ELR (cell line): ENCODE data around the gene POLH.
A peak's percentile ranks its signal among the peaks of the same experiment; 100 is the strongest.
"Not testable (repeated sequence)": the region's sequence is repeated elsewhere in the genome, so short reads cannot be mapped to it uniquely, and the experiment has no call there.

Experiments
- DNase-seq: peaks from one replicate; pipeline ENCODE4 v3.0.0-alpha.2; 2015; ENCODE audit warnings: low read depth

POLH gene

DNA sequence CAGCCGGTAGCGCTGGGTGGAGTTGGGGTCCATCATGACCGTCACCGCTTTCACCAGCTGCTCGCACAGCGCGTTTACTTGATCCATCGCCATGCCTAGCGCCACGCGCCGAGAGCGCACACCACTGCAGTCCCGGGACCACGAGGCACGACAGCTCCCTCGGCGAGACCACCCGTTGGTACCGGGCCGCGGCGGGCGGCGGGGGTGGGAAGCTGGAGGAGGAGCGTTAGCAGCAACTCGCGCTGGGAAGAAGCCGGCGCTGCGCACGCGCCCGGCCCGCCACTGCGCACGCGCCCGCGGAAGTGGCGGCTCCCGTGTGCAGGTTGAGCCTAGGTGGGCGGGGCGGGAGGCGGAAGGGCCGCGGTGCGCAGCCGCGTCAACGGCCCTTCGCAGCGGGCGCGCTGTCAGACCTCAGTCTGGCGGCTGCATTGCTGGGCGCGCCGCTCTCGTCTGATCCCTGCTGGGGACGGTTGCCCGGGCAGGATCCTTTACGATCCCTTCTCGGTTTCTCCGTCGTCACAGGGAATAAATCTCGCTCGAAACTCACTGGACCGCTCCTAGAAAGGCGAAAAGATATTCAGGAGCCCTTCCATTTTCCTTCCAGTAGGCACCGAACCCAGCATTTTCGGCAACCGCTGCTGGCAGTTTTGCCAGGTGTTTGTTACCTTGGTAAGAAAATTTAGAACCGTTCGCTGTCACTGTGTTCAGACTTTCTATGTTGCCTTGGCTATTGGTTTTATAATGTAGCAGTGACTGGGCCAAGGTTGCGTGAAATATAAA, at the start of gene POLH, which contains the start of gene XPO5:
Gene POLH, plus strand, starts transcription at position 414 of the 780 bp plus-strand sequence. CDS start 6,135 bp downstream, outside the sequence.
Gene XPO5, minus strand, starts transcription at position 267 of the 780 bp plus-strand sequence. Its CDS starts 174 bp downstream, at position 93.
- peak; percentile 94 for DNase-seq

DNA sequence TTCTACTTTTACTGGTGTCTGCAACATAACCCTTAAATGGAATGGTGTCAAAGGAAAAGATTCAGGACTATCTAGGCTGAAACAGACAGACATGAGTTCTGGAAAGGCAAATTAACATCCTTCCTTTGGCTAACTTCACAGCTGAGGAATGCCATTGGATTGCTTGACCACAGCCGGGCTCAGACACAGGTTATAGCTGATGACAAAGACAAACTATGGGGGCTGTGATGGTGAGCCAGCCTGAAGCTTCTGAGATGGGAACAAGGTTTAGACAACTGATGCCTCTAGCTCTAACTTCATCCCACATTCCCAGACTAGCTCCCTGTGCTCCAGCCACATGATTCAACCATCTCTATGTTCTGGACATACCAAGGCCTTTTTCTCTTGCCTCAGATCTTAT, 43.8 kb upstream of the POLH start:
- DNase-seq = no peak

DNA sequence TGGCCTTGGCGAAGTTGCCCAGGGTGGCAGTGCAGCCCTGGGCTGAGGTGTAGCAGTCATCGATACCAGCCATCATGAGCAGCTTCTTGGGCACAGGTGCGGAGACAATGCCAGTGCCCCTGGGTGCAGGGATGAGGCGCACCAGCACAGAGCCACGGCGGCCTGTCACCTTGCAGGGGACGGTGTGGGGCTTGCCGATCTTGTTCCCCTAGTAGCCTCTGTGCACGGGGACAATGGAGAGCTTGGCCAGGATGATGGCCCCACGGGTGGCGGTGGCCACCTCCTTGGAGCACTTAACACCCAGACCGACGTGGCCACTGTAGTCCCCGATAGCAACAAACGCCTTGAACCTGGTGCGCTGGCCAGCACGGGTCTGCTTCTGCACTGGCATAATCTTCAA, 37.0 kb upstream of the POLH start:
- DNase-seq = not testable (repeated sequence)

DNA sequence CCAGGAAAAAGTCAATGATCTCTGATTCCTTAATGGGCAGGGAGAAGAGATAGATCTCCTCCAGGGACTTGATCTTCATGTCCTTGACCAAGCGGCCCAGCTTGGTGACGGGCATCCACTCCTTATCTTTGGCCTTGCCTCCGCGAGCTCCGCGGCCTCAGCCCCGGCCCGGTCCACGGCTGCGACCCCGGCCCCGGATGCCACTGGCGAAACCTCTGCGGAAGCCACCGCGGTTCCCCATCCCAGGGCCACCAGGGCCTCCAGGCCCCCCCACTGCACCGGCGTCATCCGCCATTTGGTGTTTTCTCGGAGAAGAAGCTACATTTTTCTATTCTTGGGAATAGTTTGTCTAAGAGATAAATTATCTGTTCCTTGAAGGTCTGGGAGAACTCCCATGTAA, 36.6 kb upstream of the POLH start:
- DNase-seq = not testable (repeated sequence)

DNA sequence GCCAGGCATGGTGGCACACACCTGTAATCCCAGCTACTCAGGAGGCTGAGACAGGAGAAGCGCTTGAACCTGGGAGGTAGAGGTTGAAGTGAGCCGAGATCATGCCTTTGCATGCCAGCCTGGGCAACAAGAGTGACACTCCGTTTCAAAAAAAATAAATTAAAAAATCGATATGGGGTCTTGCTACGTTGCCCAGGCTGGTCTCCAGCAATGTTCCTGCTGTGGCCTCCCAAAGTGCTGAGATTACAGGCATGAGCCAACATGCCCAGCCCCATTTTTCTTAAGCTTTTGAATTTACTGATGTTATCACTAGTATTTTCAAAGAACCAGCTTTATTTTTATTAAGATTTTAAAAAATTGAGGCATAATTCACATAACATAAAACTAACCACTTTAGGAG, 35.5 kb upstream of the POLH start:
- no peak for DNase-seq

DNA sequence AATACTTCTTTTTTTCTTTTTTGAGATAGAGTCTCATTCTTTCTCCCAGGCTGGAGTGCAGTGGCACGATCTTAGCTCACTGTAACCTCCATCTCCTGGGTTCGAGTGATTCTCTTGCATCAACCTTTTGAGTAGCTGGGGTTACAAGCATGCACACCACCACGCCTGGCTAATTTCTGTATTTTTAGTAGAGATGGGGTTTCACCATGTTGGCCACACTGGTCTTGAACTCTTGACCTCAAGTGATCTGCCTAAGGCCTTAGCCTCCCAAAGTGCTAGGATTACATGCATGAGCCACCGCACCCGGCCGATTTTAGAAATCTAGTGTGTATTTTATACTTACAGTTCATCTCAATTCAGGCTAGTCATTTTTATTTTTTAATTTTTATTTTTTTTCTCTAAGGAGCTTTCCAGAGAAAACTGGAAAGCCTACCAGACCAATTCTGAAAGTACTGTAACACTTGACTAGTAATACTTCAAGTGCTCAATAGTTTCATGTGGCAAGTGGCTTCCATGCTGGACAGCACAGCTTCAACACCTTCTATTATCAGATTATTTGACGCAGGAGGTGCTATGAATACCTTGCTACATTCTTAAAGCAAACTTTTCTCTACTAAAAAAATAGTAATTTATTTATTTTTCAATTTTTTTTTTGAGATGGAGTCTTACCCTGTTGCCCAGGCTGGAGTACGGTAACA, 34.1 kb upstream of the POLH start:
- no peak for DNase-seq

DNA sequence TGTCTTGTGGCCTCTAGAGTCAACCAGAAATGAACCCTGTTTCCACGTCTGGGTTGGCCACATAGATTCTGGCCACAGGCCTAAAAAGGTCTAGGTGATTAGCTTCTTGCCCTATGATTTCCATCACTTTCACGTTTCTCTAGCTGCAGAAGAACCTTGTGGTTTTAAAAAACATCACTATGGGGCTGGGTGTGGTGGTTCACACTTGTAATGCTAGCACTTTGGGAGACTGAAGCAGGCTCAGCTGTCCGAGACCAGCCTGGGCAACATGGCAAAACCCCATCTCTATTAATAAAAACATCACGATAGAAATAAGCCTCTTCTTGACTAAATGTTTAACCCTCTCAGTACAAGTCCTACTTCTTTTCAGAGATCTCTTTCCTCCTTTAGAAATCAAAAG, 31.5 kb upstream of the POLH start:
- DNase-seq = no peak

DNA sequence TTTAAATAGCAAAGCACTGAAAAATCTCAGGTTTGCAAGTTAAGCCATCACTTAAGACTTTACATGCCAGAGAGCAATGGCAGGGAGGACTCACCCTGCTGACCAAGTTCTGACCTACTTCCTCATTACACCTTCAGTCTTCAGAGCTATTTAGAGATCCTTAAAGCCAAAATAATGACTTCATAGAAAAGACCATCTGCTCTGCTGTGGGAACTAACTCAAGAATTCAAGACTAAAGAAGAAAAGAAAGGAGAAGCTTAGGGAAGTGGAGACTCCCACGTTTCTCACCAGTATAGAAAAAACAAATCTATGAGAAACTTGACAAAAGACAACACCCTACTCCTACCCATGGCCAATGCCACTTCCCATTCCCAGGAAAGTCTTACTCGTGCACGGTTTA, 28.8 kb upstream of the POLH start:
- no peak for DNase-seq

DNA sequence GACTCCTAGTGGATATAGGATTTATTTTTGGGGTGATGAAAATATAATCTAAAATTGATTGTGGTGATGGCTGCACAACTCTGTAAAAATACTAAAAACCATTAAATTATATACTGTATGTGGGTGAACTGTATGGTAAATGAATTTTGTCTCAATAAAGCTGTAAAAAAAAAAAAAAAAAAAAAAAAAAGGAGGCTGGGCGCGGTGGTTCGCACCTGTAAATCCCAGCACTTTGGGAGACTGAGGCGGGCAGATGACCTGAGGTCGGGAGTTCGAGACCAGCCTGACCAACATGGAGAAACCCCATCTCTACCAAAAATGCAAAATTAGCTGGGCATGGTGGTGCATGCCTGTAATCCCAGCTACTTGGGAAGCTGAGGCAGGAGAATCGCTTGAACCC, 18.4 kb upstream of the POLH start:
- not testable (repeated sequence) for DNase-seq

DNA sequence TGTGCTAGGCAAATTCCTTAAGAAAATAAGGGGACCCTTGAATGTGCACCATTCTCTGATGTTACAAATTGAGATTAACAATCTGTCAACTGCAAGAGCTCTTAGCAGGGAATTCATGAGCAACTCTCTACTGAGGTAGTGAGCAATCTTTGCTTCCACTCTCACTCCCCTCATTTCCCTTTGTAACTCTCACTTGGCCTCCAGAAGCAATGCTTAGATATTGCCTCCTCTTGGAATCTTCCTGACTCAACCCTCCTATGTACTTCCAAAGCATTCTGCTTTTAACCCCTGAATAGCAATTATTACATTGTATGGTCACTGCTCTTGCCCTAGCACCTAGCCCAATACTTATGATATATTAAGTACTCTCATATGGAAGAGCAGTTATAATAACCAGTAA, 16.7 kb upstream of the POLH start:
- no peak for DNase-seq

DNA sequence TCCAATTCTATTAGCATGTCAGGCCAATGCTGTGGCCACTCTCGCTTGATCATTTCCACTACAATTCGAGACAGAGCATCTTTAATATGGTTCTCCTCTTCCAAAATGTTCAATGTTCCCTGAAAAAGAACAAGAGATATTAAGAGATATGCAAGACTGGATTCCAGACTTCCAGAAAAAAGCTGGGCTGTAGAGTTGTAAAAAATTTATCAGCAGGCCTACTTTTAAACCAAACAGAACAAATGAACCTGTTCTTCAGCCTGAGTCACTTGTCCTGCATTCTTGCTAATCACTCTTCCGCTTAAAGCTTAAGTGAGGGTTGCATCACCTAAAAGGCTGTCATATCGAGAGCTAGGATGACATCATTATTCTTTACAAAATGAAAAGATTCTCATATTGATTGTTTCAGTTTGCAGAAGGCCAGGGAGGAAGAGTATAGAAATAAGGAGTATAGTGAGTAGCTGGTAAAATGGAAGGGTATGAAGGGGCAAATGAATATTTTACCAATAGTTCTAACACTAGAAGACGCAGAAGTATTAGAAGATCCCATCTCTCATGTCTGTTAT, 5.0 kb upstream of the POLH start:
- DNase-seq = peak; percentile 52

DNA sequence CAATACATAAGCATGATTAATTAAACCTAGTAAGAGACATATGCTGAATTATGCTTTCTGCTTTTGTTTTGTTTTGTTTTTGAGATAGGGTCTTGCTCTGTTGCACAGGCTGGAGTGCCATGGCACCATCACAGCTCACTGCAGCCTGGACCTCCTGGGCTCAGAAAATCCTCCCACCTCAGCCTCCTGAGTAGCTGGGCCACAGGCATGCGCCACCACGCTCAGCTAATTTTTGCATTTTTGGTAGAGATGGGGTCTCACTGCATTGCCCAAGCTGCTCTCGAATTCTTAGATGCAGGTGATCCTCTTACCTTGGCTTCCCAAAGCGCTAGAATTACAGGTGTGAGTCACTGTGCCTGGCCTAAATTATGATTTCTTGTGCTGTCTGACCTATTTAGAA, 4.0 kb upstream of the POLH start:
- DNase-seq = no peak

DNA sequence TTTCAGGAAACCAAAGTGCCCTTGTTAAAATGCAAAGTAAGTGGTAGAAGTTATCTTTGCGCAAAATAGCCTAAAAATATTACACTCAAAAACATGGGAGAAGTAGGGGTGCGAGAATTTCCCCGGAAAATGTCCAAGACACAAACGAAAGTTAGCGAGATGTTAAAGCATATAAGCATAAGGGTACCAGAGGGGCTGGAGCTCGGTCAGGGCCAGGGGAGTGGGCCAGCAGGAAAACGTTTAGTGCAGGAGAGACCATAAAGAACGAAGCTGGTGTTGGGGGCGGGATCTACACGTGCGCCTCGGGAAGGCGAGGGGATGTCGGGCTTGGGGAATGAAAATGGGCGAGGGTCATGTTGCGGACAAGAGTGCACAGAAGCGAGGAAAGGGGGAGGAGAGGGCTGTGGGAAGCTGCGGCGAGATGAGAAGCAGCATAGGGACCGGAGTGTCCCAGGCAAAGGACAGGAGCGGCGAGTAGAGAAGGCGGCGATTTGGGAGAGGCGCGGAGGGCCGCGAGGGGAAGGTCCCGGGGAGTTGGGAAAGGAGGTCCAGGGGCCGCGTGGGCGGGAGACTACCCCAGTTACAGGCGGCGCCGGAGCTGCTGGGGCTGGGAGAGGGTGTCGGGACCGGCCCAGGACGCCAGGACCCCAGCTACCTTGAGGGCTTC, 747 bp upstream of the POLH start:
- DNase-seq = peak; percentile 54

DNA sequence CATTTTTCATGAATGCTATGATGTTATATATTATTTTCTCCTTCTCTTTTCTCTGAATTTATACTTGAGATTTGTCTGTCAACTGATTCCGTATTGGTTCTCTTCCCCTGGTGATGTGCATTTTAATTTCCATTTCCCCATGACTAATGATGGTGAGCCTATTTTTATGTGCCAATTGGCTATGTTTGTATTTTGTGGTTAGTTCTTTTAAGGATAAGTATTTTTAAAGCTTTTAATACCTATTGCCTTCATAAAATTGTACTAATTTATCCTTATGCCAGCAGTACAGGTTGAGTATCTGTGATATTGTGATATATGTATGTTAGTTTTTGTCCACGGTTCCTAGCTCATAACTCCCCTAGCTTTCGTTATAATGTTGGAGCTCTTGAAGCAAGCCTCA, 2.8 kb downstream of the POLH start:
- no peak for DNase-seq

DNA sequence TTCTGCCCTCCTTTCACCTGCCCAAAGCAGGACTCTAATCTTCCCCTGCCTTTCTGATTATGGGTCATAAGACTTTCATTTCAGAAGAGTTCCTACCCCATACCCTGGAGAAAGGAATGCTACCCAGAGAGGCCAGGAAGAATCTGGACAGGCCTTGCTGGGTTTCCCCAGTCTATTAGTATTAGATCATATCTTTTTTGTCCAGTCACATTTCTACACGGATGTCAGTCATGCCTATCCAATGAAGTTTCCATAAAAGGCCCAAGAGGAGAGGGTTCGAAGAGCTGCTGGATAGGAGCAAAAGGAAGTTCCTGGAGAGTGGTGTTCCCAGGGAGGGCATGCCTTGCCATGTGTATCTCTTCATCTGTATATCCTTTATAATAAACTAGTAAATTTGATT, 3.2 kb downstream of the POLH start:
- peak; percentile 30 for DNase-seq

DNA sequence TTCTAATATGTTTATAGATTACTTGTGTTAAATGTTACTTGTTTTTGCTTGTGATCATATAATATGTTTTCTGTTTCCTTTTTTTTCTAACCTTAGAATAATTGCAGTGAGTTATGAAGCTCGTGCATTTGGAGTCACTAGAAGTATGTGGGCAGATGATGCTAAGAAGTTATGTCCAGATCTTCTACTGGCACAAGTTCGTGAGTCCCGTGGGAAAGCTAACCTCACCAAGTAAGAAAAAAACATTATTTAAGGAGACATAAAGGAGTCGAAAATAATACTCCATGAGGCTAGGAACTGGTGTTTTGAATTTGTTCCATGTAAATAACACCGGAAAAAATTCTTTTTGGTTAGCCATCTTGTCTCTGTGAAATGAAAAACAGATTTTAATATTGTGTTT, 6.9 kb downstream of the POLH start:
- DNase-seq = no peak

DNA sequence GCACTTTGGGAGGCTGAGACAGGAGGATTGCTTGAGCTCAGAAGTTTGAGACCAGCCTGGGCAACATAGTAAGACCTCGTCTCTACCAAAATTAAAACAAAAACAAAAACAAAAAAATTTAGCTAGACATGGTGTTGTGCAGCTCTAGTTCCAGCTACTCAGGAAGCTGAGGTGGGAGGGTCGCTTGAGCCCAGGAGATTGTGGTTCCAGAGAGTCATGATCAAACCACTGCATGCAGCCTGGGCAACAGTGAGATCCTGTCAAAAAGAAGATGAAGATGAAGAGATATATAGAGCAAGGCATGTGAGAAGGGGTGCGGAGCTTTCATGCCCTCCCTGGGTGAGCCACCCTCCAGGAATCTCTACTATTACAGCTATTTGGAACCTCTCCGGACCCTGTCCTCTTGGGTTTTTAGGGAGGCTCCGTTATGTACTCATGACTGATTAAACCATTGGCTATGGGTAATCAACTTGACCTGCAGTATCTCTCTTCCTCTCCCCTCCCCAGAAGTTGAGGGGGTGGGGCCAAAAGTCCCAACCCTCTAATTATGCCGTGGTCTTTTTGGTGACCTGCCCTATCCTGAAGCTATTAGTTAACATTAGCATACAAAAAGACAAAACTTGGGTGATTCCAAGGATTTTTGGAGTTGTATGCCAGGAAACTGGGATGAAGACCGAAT, 9.0 kb downstream of the POLH start:
- DNase-seq = peak; percentile 59

DNA sequence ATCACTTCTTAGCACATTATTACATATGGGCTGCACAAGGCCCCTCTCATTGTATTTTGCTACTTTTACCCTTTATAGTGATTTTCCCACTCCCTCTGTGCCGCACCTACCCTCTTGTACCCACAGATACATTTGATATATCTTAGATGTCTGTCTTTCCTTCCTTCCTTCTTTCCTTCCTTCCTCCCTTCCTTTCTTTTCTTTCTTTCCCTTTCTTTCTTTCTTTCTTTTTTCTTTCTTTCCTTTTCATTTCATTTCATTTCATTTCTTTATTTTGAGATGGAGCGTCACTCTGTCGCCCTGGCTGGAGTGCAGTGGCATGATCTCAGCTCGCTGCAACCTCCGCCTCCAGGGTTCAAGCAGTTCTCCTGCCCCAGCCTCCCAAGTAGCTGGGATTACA, 12.2 kb downstream of the POLH start:
- no peak for DNase-seq

DNA sequence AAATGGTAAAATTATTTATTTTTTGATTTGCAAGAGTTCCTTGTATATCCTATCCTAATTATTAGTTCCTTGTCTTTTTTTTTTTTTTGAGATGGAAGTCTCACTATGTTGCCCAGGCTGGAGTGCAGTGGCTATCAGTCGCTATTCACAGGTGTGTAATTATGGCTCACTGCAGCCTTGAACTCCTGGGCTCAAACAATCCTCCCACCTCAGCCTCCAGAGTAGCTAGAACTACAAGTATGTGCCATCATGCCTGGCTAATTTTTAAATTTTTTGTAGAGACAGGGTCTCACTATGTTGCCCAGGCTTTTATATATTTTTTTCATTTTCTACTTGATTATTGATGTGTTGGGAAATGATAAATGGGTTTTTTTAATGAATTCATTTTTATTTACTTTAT, 13.6 kb downstream of the POLH start:
- DNase-seq = not testable (repeated sequence)

DNA sequence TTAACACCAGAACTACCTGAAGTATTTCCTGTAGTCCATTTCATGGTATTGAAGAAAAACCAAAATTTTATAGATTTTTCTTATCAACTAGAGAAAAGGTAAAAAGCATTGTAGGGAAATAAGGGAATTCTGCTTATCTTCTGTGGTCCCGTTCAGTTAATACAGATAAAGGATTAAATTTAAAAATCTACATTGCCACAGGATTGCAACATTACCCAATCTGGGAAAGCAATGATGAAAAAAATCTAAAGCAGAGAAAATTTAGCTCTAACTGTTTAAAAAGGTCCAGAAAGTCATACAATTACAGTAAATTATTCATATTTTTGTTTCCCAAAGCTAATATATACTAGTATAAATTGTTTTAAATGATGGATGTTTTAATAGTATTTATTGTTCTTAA, 18.0 kb downstream of the POLH start:
- no peak for DNase-seq

DNA sequence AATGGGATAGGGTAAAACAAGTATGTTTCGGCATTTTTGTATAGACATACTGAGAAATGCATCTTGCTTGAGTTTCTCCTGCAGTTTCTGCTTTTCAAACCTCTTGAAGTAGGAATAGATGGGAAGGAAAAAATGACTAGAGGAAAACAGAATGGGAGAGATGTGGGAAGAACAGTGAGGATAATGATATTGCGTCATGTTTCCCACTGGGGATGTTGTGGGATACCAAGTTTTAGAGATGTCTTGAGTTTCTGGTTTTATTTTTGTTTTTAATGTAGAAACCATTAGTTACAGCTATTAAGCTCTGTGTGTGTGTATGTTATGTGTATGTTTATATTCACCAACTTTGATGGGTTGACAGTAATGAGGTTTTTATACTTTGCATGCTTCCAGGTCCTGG, 24.6 kb downstream of the POLH start:
- DNase-seq = no peak

DNA sequence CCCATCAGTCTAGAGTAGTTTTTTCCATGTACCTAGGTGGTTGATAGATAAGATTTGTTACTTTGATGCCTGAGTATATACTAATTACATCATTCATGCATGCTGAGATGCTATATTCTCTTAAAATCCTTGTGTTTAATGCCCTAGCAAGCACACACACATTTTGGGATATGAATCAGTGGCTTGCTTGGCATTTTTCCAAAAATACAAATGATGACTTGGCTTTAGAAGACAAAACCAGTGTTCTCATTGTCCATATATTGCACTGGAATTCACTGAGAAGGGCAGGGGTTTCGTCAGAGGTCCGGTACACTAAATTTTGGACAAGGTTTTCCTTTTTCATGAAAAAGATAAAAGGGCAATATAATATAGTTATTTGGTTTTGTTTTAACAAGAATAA, 28.2 kb downstream of the POLH start:
- DNase-seq = peak; percentile 77
